GM12892 (cell line): ENCODE results near the gene CACNG3.

Experiments used
- DNase-seq: peaks from one replicate; pipeline ENCODE4 v3.0.0; 2011; ENCODE audit not compliant: insufficient read length
- FAIRE-seq: peaks from 2 replicates; lab custom pipeline; 2011; peaks lifted over from hg19 to GRCh38; lab: Jason Lieb, UNC
- POLR2A ChIP-seq: IDR thresholded peaks from 2 replicates; pipeline ENCODE4 v1.6.1; 2011; ENCODE audit warnings: low read depth, low read length, control low read depth
- POLR2AphosphoS5 ChIP-seq: IDR thresholded peaks from 2 replicates; pipeline ENCODE4 v1.6.1; 2011; ENCODE audit warnings: low read depth, low read length, control low read depth
- TAF1 ChIP-seq: IDR thresholded peaks from 2 replicates; pipeline ENCODE4 v1.6.1; 2011; ENCODE audit warnings: low read depth, mild to moderate bottlenecking, control low read depth, low read length, borderline replicate concordance

CACNG3 gene

GRCh38 chr16:24246911-24247607 lies 9.1 kb upstream of the CACNG3 start:
- no peak for TF ChIP-seq TAF1
- TF ChIP-seq POLR2A, result no peak
- no peak for TF ChIP-seq POLR2AphosphoS5
- FAIRE-seq (no peak), DNase-seq (no peak)

- TF ChIP-seq POLR2A (no peak), TAF1 (no peak)
- DNase-seq, result peak; percentile 41
- peak; percentile 85 for FAIRE-seq
Measured at GRCh38 chr16:24253192-24253591, 2.9 kb upstream of the CACNG3 start.

- TF ChIP-seq POLR2AphosphoS5 (no peak), POLR2A (no peak)
- DNase-seq, result no peak
- no peak for FAIRE-seq
Measured at GRCh38 chr16:24257958-24258357, 1.8 kb downstream of the CACNG3 start.

- FAIRE-seq, result no peak
- no peak for DNase-seq
- no peak for TF ChIP-seq TAF1
- TF ChIP-seq POLR2A, result no peak
- TF ChIP-seq POLR2AphosphoS5, result no peak
Measured at GRCh38 chr16:24258791-24259190, 2.7 kb downstream of the CACNG3 start.

GRCh38 chr16:24262816-24263215 lies 6.7 kb downstream of the CACNG3 start:
- FAIRE-seq (no peak), DNase-seq (no peak)
- TF ChIP-seq POLR2A (no peak), POLR2AphosphoS5 (no peak), TAF1 (no peak)

- FAIRE-seq, result no peak
- TF ChIP-seq POLR2AphosphoS5 (no peak), POLR2A (no peak)
- DNase-seq, result no peak
Measured at GRCh38 chr16:24270721-24271442, 14.7 kb downstream of the CACNG3 start.

GRCh38 chr16:24272379-24272778 lies 16.2 kb downstream of the CACNG3 start:
- no peak for FAIRE-seq
- TF ChIP-seq POLR2A (no peak), TAF1 (no peak), POLR2AphosphoS5 (no peak)

GRCh38 chr16:24273508-24274182 lies 17.5 kb downstream of the CACNG3 start:
- TF ChIP-seq POLR2A, result no peak
- no peak for TF ChIP-seq POLR2AphosphoS5
- no peak for TF ChIP-seq TAF1
- no peak for DNase-seq
- no peak for FAIRE-seq

More at GRCh38 chr16:24272379-24272778, 16.2 kb downstream of the CACNG3 start:
- no peak for DNase-seq

- no peak for TF ChIP-seq TAF1
- no peak for TF ChIP-seq POLR2A
- TF ChIP-seq POLR2AphosphoS5, result no peak
- no peak for FAIRE-seq
- no peak for DNase-seq
Measured at GRCh38 chr16:24275413-24275812, 19.3 kb downstream of the CACNG3 start.

- TF ChIP-seq POLR2A (no peak), POLR2AphosphoS5 (no peak), TAF1 (no peak)
- no peak for FAIRE-seq
Measured at GRCh38 chr16:24279982-24280515, 23.9 kb downstream of the CACNG3 start.

GRCh38 chr16:24281466-24281865 lies 25.3 kb downstream of the CACNG3 start:
- TF ChIP-seq TAF1 (no peak), POLR2AphosphoS5 (no peak), POLR2A (no peak)
- DNase-seq (no peak), FAIRE-seq (no peak)

More at GRCh38 chr16:24279982-24280515, 23.9 kb downstream of the CACNG3 start:
- no peak for DNase-seq

GRCh38 chr16:24282141-24282540 lies 26.0 kb downstream of the CACNG3 start:
- DNase-seq, result no peak
- no peak for FAIRE-seq
- TF ChIP-seq TAF1, result no peak
- no peak for TF ChIP-seq POLR2A
- no peak for TF ChIP-seq POLR2AphosphoS5
